ENCODE measurements around the gene KDM3B. TPM values are rescaled to one million over a fixed set of nuclear protein-coding genes. Genes with fewer than 3 reads are reported as not detected.
"Not testable (repeated sequence)": the region's sequence is repeated elsewhere in the genome, so short reads cannot be mapped to it uniquely, and the experiment has no call there.

Gene KDM3B
- total and polyA plus RNA-seq, 9 donors: 38.8 to 79.0 (median 70.1) TPM

DNA sequence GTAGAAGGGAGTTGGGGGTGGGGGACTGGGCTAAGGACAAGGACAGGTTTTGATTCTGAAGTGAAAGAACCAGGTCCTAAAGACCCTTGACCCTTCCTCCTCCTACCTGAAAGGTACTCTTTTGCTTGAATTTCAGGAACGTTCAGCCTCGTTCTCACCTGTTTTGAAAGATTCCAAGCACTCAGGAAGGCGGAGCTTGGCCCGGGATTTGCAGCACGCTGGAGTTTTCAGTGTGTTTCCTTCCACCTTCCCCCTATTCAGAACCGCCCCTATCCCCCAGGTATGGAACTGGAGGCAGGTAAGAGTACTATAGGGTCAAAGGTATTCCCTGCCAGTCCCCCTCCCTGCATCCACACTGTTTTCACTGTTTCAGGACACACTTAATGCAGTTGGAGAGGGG lies 119.9 kb downstream of the KDM3B start:
- DNase-seq: no peak
- intact Hi-C loops (cut with DNase I): no loop called here
- H3K4me3 ChIP-seq: no peak overlapping the region
- no peak overlapping the region for H3K27ac ChIP-seq
- no peaks in the 10 kb centered on the region for H3K36me3 ChIP-seq
- H3K9me3 ChIP-seq: no peaks in the 10 kb centered on the region
- 49 to 51% (median 50%) methylated on average over 6 of the region's 6 CpGs for WGBS, 3 donors
- TF ChIP-seq EP300 (IDR thresholded peaks at IDR 0.05) (no peak), POLR2A (IDR thresholded peaks at IDR 0.05) (no peak)
- TF ChIP-seq, protein P1, sequence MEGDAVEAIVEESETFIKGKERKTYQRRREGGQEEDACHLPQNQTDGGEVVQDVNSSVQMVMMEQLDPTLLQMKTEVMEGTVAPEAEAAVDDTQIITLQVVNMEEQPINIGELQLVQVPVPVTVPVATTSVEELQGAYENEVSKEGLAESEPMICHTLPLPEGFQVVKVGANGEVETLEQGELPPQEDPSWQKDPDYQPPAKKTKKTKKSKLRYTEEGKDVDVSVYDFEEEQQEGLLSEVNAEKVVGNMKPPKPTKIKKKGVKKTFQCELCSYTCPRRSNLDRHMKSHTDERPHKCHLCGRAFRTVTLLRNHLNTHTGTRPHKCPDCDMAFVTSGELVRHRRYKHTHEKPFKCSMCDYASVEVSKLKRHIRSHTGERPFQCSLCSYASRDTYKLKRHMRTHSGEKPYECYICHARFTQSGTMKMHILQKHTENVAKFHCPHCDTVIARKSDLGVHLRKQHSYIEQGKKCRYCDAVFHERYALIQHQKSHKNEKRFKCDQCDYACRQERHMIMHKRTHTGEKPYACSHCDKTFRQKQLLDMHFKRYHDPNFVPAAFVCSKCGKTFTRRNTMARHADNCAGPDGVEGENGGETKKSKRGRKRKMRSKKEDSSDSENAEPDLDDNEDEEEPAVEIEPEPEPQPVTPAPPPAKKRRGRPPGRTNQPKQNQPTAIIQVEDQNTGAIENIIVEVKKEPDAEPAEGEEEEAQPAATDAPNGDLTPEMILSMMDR (IDR thresholded peaks at IDR 0.05): no peak
- H3K4me1 ChIP-seq (ENCODE audit: insufficient read depth): peaks cover 7% of the 10 kb centered on the region
- H3K27me3 ChIP-seq: no peaks in the 10 kb centered on the region

DNA sequence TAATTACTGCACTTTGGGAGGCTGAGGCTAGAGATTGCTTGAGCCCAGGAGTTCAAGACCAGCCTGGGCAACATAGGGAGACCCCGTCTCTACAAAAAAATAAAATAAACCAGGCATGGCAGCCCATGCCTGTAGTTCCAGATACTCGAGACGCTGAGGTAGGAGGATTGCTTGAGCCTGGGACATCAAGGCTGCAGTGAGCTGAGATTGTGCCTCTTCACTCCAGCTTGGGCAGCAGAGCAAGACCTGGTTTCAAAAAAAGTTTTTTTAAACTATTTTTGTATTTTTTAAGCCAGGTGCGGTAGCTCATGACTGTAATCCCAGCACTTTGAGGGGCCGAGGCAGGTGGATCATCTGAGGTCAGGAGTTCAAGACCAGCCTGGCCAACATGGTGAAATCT lies 120.7 kb downstream of the KDM3B start:
- H3K4me3 ChIP-seq; H3K27ac ChIP-seq; H3K9me3 ChIP-seq; H3K4me1 ChIP-seq (ENCODE audit: insufficient read depth); intact Hi-C loops (cut with DNase I); H3K27me3 ChIP-seq; DNase-seq; H3K36me3 ChIP-seq: not testable (repeated sequence)
- 83 to 91% (median 87%) methylated on average over 5 of the region's 5 CpGs for whole genome bisulfite sequencing, 3 donors

- no peak for DNase-seq
- Histone ChIP-seq H3K4me1 (ENCODE audit: insufficient read depth) (no peaks in the 10 kb centered on the region), H3K27ac (no peak overlapping the region), H3K36me3 (no peaks in the 10 kb centered on the region), H3K9me3 (no peaks in the 10 kb centered on the region), H3K4me3 (no peak overlapping the region), H3K27me3 (no peaks in the 10 kb centered on the region)
- TF ChIP-seq POLR2A (IDR thresholded peaks at IDR 0.05): no peak
- intact Hi-C loops (cut with DNase I): no loop called here
- 40 to 67% (median 56%) methylated on average over 7 of the region's 7 CpGs for WGBS, 3 donors
Observed at GRCh38 chr5:138476918-138477317, 124.4 kb downstream of the KDM3B start.

DNA sequence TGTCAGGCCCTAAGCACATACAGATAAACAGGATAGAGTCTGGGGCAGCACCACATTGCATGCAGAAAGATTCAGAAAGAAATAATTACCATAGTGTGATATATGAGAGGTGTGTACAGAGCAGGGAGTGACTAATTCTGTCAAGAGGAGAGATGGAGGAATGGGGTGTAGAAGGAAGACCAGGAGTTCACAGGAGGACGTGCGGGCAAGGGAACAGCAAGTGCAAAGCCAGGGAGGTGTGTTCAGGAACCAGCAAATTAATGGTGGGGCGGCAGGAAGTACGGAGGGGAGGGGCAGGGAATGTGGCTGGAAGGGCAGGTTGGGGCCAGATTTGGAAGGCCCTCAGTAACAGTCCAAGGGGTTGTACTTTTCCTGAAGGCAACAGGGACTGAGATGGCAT lies 130.2 kb downstream of the KDM3B start:
- WGBS, 3 donors: 59 to 66% (median 59%) methylated on average over 4 of the region's 4 CpGs
- Histone ChIP-seq H3K27ac (no peak overlapping the region), H3K4me3 (no peak overlapping the region), H3K36me3 (no peaks in the 10 kb centered on the region), H3K9me3 (no peaks in the 10 kb centered on the region), H3K27me3 (no peaks in the 10 kb centered on the region), H3K4me1 (ENCODE audit: insufficient read depth) (no peaks in the 10 kb centered on the region)
- TF ChIP-seq POLR2A (IDR thresholded peaks at IDR 0.05): no peak
- TF ChIP-seq EP300 (IDR thresholded peaks at IDR 0.05): no peak
- TF ChIP-seq, protein P1 (IDR thresholded peaks at IDR 0.05): no peak
- intact Hi-C loops (cut with DNase I): no loop called here
- DNase-seq: no peak

Small RNA genes lying within 50 kb of the gene (small RNA-seq; reads per million reads assigned to genes)
- not detected for gene AC113403.1

Other genes with a start within 250 kb of the KDM3B start
- gene NME5, start 213.3 kb upstream of the KDM3B start, total RNA-seq: 10 to 100 TPM in 2 of 7 donors, 1 to 10 TPM in 5; 3.6 to 16.2 (median 7.2) TPM
- 1 to 10 TPM; 3.6 to 6.2 TPM for gene NME5, start 213.3 kb upstream of the KDM3B start, polyA plus RNA-seq
- gene BRD8, start 174.1 kb upstream of the KDM3B start, total RNA-seq: 10 to 100 TPM; 37.2 to 56.2 (median 50.2) TPM
- gene BRD8, start 174.1 kb upstream of the KDM3B start, polyA plus RNA-seq: 10 to 100 TPM; 44.0 to 74.8 TPM
- 1 to 10 TPM in 1 of 7 donors, under 1 TPM in 4, not detected in 2; 0.10 to 1.1 (median 0.34) TPM for gene KIF20A, start 173.6 kb upstream of the KDM3B start, total RNA-seq
- gene KIF20A, start 173.6 kb upstream of the KDM3B start, polyA plus RNA-seq: 1 to 10 TPM in 1 of 2 donors, under 1 TPM in 1; 0.47 to 3.1 TPM
- 10 to 100 TPM; 10.6 to 24.0 (median 21.6) TPM for gene CDC23, start 139.4 kb upstream of the KDM3B start, total RNA-seq
- 10 to 100 TPM; 14.6 to 28.8 TPM for gene CDC23, start 139.4 kb upstream of the KDM3B start, polyA plus RNA-seq
- gene GFRA3, start 78.1 kb upstream of the KDM3B start, total RNA-seq: under 1 TPM in 5 of 7 donors, not detected in 2; 0.18 to 0.84 (median 0.32) TPM
- gene GFRA3, start 78.1 kb upstream of the KDM3B start, polyA plus RNA-seq: 1 to 10 TPM in 1 of 2 donors, under 1 TPM in 1; 0.61 to 2.5 TPM
- gene CDC25C, start 20.9 kb upstream of the KDM3B start, total RNA-seq: under 1 TPM in 2 of 7 donors, not detected in 5; 0.13 to 0.23 TPM
- gene CDC25C, start 20.9 kb upstream of the KDM3B start, polyA plus RNA-seq: under 1 TPM; 0.06 to 0.30 TPM
- gene FAM53C, start 14.4 kb upstream of the KDM3B start, total RNA-seq: 10 to 100 TPM; 14.2 to 29.3 (median 19.9) TPM
- gene FAM53C, start 14.4 kb upstream of the KDM3B start, polyA plus RNA-seq: 10 to 100 TPM; 13.1 to 26.4 TPM
- gene REEP2, start 86.4 kb downstream of the KDM3B start, total RNA-seq: 10 to 100 TPM in 1 of 7 donors, 1 to 10 TPM in 6; 3.5 to 11.4 (median 5.7) TPM
- gene REEP2, start 86.4 kb downstream of the KDM3B start, polyA plus RNA-seq: 1 to 10 TPM; 3.5 to 8.0 TPM
- 100 to 1,000 TPM in 4 of 7 donors, 10 to 100 TPM in 3; 72.7 to 346 (median 123) TPM for gene EGR1, start 112.8 kb downstream of the KDM3B start, total RNA-seq
- gene EGR1, start 112.8 kb downstream of the KDM3B start, polyA plus RNA-seq: 100 to 1,000 TPM in 1 of 2 donors, 10 to 100 TPM in 1; 60.4 to 361 TPM
- gene ETF1, start 190.6 kb downstream of the KDM3B start, total RNA-seq: 100 to 1,000 TPM in 1 of 7 donors, 10 to 100 TPM in 6; 41.3 to 106 (median 68.3) TPM
- 10 to 100 TPM; 29.3 to 70.0 TPM for gene ETF1, start 190.6 kb downstream of the KDM3B start, polyA plus RNA-seq
- gene HSPA9, start 222.7 kb downstream of the KDM3B start, total RNA-seq: 100 to 1,000 TPM; 147 to 340 (median 180) TPM
- gene HSPA9, start 222.7 kb downstream of the KDM3B start, polyA plus RNA-seq: 100 to 1,000 TPM in 1 of 2 donors, 10 to 100 TPM in 1; 85.4 to 220 TPM

Measured in ovary (tissue), 9 donors.